Measurements from ENCODE around the gene RUNX1.

DNA sequence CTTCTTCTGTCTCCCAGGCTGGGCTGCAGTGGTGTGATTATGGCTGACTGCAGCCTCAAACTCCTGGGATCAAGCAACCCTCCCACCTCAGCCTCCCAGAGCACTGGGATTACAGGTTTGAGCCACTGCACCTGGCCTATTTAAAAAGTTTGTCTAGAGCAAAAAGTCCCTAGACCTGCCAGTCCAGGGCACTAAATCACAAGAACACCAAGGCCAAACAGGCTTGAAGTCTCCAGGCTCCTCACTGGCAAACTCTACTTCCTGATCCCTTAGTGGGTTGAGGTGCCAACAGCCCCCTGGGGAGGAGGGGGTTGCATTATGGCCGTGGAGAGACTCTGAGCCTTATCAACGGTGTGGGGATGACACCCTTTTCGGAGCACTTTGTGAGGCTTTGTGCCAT, 304.3 kb downstream of the RUNX1 start:
- TF ChIP-seq POLR2A (IDR thresholded peaks at IDR 0.05; ENCODE audit: low read length) (no peak), GATA1 (IDR thresholded peaks at IDR 0.05; ENCODE audit: low read depth, low read length) (no peak)

All from erythroblast (primary cell).